NB4 (cell line): Measurements from ENCODE around the gene ADAM8.

Experiments used
- DNase-seq: peaks from one replicate; pipeline ENCODE4 v3.0.0; 2010; ENCODE audit warnings: low read depth
- H3K4me3 ChIP-seq: one replicate; pipeline ENCODE4 v1.5.1; 2011; ENCODE audit warnings: mild to moderate bottlenecking, low read depth, low read length, moderate library complexity
- CTCF ChIP-seq: IDR thresholded peaks from one replicate; pipeline ENCODE4 v1.5.1; 2012; ENCODE audit warnings: low read depth, low read length
- MAX ChIP-seq: IDR thresholded peaks from 2 replicates; pipeline ENCODE4 v1.6.1; 2011; ENCODE audit warnings: low read depth, low read length
- MYC ChIP-seq: IDR thresholded peaks from 2 replicates; pipeline ENCODE4 v1.6.1; 2011; ENCODE audit warnings: low read depth, low read length
- POLR2A ChIP-seq: IDR thresholded peaks from 2 replicates; pipeline ENCODE4 v1.6.1; 2011; ENCODE audit warnings: mild to moderate bottlenecking; ENCODE audit not compliant: insufficient read length; ENCODE audit errors: extremely low read depth

The ADAM8 gene

GRCh38 chr10:133274751-133275683 lies 1.7 kb downstream of the ADAM8 start:
- TF ChIP-seq MYC = no peak; the same call in 1 of the 2 replicates
- peak; percentile 32 for TF ChIP-seq POLR2A
- TF ChIP-seq CTCF = peak; percentile 17
- TF ChIP-seq MAX = peak; percentile 73
- peak; percentile 93 for DNase-seq
- H3K4me3 ChIP-seq = peak overlapping the region; percentile 40

- TF ChIP-seq MYC = no peak
- TF ChIP-seq CTCF = no peak
- no peak for TF ChIP-seq POLR2A
- no peak for TF ChIP-seq MAX
- no peak for DNase-seq
- no peak overlapping the region for H3K4me3 ChIP-seq
Measured at GRCh38 chr10:133273534-133274143, 3.0 kb downstream of the ADAM8 start.

GRCh38 chr10:133272964-133273420 lies 3.7 kb downstream of the ADAM8 start:
- no peak for TF ChIP-seq MYC
- no peak for TF ChIP-seq MAX
- TF ChIP-seq POLR2A = no peak
- no peak for TF ChIP-seq CTCF
- no peak overlapping the region for H3K4me3 ChIP-seq
- DNase-seq = no peak

- no peak overlapping the region for H3K4me3 ChIP-seq
- no peak for TF ChIP-seq CTCF
- TF ChIP-seq MAX = no peak
- TF ChIP-seq POLR2A = no peak
- no peak for TF ChIP-seq MYC
- no peak for DNase-seq
Measured at GRCh38 chr10:133272301-133272963, 4.2 kb downstream of the ADAM8 start.

- TF ChIP-seq POLR2A (no peak), MYC (no peak), MAX (no peak), CTCF (no peak)
- DNase-seq = no peak
- H3K4me3 ChIP-seq = no peak overlapping the region
Measured at GRCh38 chr10:133271521-133272300, 5.0 kb downstream of the ADAM8 start.
